Astrocyte (in vitro differentiated cells and primary cell): ENCODE results near the gene BORCS6. TPM values are rescaled to one million over a fixed set of nuclear protein-coding genes. Genes with fewer than 3 reads are reported as not detected.
"Not testable (repeated sequence)": the region's sequence is repeated elsewhere in the genome, so short reads cannot be mapped to it uniquely, and the experiment has no call there.

Experiments used
- DNase-seq: peaks from one replicate; pipeline ENCODE4 v3.0.0-alpha.2; 2010; ENCODE audit warnings: low read depth
- FAIRE-seq: peaks from 2 replicates; lab custom pipeline; 2011; peaks lifted over from hg19 to GRCh38; lab: Jason Lieb, UNC
- H2AFZ ChIP-seq: 2 replicates; pipeline ENCODE4 v1.6.0; 2012; ENCODE audit warnings: low read depth, low read length, inconsistent platforms
- H3K27ac ChIP-seq: 2 replicates; pipeline ENCODE4 v1.5.1; 2011; ENCODE audit warnings: low read depth, low read length, inconsistent platforms
- H3K27me3 ChIP-seq: 2 replicates; pipeline ENCODE4 v1.6.0; 2011; ENCODE audit warnings: low read length, inconsistent platforms; ENCODE audit not compliant: insufficient read depth
- H3K36me3 ChIP-seq: 2 replicates; pipeline ENCODE4 v1.5.1; 2011; ENCODE audit warnings: low read length, inconsistent platforms; ENCODE audit not compliant: insufficient read depth
- H3K4me1 ChIP-seq: 2 replicates; pipeline ENCODE4 v1.5.1; 2011; ENCODE audit warnings: low read length, inconsistent platforms; ENCODE audit not compliant: insufficient read depth
- H3K4me2 ChIP-seq: 2 replicates; pipeline ENCODE4 v1.6.0; 2012; ENCODE audit warnings: low read length, inconsistent platforms
- H3K4me3 ChIP-seq: 2 replicates; pipeline ENCODE4 v1.5.1; 2011; ENCODE audit warnings: low read depth, mild to moderate bottlenecking, low read length, inconsistent platforms; ENCODE audit not compliant: insufficient read depth
- H3K79me2 ChIP-seq: 2 replicates; pipeline ENCODE4 v1.6.0; 2012; ENCODE audit warnings: mild to moderate bottlenecking, low read length, inconsistent platforms; ENCODE audit not compliant: insufficient read depth
- H3K9ac ChIP-seq: 2 replicates; pipeline ENCODE4 v1.6.0; 2012; ENCODE audit warnings: mild to moderate bottlenecking, low read length, inconsistent platforms
- H3K9me3 ChIP-seq: 2 replicates; pipeline ENCODE4 v1.5.1; 2012; ENCODE audit warnings: low read depth, mild to moderate bottlenecking, low read length, inconsistent platforms; ENCODE audit not compliant: insufficient read depth
- H4K20me1 ChIP-seq: 2 replicates; pipeline ENCODE4 v1.6.0; 2012; ENCODE audit warnings: low read length, inconsistent platforms; ENCODE audit not compliant: insufficient read depth
- H3K27ac Mint-ChIP-seq: one replicate; pipeline ENCODE4 v1.8.0; 2021; ENCODE audit warnings: mild to moderate bottlenecking, mixed read lengths; ENCODE audit not compliant: unreplicated experiment
- H3K27me3 Mint-ChIP-seq: one replicate; pipeline ENCODE4 v1.8.0; 2021; ENCODE audit warnings: low read depth, mixed read lengths; ENCODE audit not compliant: unreplicated experiment
- H3K36me3 Mint-ChIP-seq: one replicate; pipeline ENCODE4 v1.8.0; 2021; ENCODE audit warnings: low read depth, mixed read lengths; ENCODE audit not compliant: unreplicated experiment
- H3K4me1 Mint-ChIP-seq: one replicate; pipeline ENCODE4 v1.8.0; 2021; ENCODE audit warnings: low read depth, mixed read lengths; ENCODE audit not compliant: unreplicated experiment
- H3K4me3 Mint-ChIP-seq: one replicate; pipeline ENCODE4 v1.8.0; 2021; ENCODE audit warnings: mild to moderate bottlenecking, moderate library complexity, mixed read lengths; ENCODE audit not compliant: unreplicated experiment
- H3K9me3 Mint-ChIP-seq: one replicate; pipeline ENCODE4 v1.8.0; 2021; ENCODE audit warnings: mild to moderate bottlenecking, mixed read lengths; ENCODE audit not compliant: unreplicated experiment
- CTCF ChIP-seq: IDR thresholded peaks from 2 replicates; pipeline ENCODE4 v1.5.1; 2011; ENCODE audit warnings: low read depth, mild to moderate bottlenecking, inconsistent platforms, low read length, moderate library complexity; ENCODE audit not compliant: insufficient read depth
- EZH2 ChIP-seq: IDR thresholded peaks from 2 replicates; pipeline ENCODE4 v1.6.1; 2012; ENCODE audit warnings: mild to moderate bottlenecking, low read length, inconsistent platforms; ENCODE audit not compliant: insufficient read depth
- total RNA-seq: library from RNA; stranded (reverse); gene quantifications from 2 replicates; pipeline ENCODE4 v1.2.1, GENCODE V29; 2021

BORCS6 gene
- total RNA-seq, 1 donor from 2014 or later: 6.6 TPM

GRCh38 chr17:8220783-8221662, 31.0 kb upstream of the BORCS6 start:
- H3K27me3 Mint-ChIP-seq: no peaks in the 10 kb centered on the region
- no peak for FAIRE-seq
- no peaks in the 10 kb centered on the region for H3K79me2 ChIP-seq
- peaks cover 9% of the 10 kb centered on the region for H3K4me1 ChIP-seq
- no peaks in the 10 kb centered on the region for H3K9me3 ChIP-seq
- peaks cover 2% of the 10 kb centered on the region for H3K9me3 Mint-ChIP-seq
- H3K36me3 ChIP-seq: no peaks in the 10 kb centered on the region
- peak overlapping the region; percentile 91 for H3K9ac ChIP-seq
- H3K27ac ChIP-seq: peak overlapping the region; percentile 89
- peak overlapping the region; percentile 82 for H2AFZ ChIP-seq
- peak overlapping the region; percentile 77 for H3K4me3 ChIP-seq
- peak overlapping the region; percentile 90 for H3K4me3 Mint-ChIP-seq
- H3K27me3 ChIP-seq: no peaks in the 10 kb centered on the region
- peaks cover 4% of the 10 kb centered on the region for H3K4me1 Mint-ChIP-seq
- TF ChIP-seq EZH2 (no peak), CTCF (no peak)
- H3K27ac Mint-ChIP-seq: peak overlapping the region; percentile 93
- H3K4me2 ChIP-seq: peak overlapping the region; percentile 92
- DNase-seq: peak; percentile 87
- peaks cover 4% of the 10 kb centered on the region for H4K20me1 ChIP-seq
- peaks cover 3% of the 10 kb centered on the region for H3K36me3 Mint-ChIP-seq

DNA sequence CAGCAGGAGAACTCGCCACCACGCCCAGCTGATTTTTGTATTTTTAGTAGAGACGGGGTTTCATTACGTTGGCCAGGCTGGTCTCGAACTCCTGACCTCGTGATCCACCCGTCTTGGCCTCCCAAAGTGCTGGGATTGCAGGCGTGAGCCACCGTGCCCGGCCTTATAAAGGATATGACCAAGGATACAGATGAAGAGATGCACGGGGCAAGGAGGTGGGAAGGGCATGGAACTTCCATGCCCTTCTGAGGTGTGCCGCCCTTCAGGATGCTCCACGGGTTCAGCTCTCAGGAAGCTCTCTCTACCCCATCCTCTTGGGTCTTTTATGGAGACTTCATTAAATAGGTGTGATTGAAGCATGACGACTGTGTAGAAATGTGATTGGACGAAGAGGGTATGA, 24.0 kb upstream of the BORCS6 start:
- H3K4me3 Mint-ChIP-seq, FAIRE-seq, H3K36me3 ChIP-seq, H3K4me1 ChIP-seq, H3K36me3 Mint-ChIP-seq, DNase-seq, H3K9me3 ChIP-seq, H3K4me1 Mint-ChIP-seq, H3K27ac Mint-ChIP-seq, H3K9me3 Mint-ChIP-seq, H3K9ac ChIP-seq, H2AFZ ChIP-seq, H3K27ac ChIP-seq, H3K27me3 Mint-ChIP-seq, H3K27me3 ChIP-seq, H3K4me3 ChIP-seq, H4K20me1 ChIP-seq, H3K4me2 ChIP-seq: not testable (repeated sequence)
- H3K79me2 ChIP-seq: peaks cover 14% of the 10 kb centered on the region

- no peaks in the 10 kb centered on the region for H3K36me3 Mint-ChIP-seq
- no peak overlapping the region for H3K27ac ChIP-seq
- peaks cover 24% of the 10 kb centered on the region for H3K79me2 ChIP-seq
- FAIRE-seq: no peak
- H2AFZ ChIP-seq: no peak overlapping the region
- peaks cover 4% of the 10 kb centered on the region for H3K4me1 ChIP-seq
- H3K4me2 ChIP-seq: no peak overlapping the region
- no peak overlapping the region for H3K27ac Mint-ChIP-seq
- no peak overlapping the region for H3K9ac ChIP-seq
- no peaks in the 10 kb centered on the region for H3K27me3 ChIP-seq
- no peaks in the 10 kb centered on the region for H3K9me3 ChIP-seq
- H3K4me1 Mint-ChIP-seq: no peaks in the 10 kb centered on the region
- no peak overlapping the region for H3K4me3 Mint-ChIP-seq
- H3K27me3 Mint-ChIP-seq: no peaks in the 10 kb centered on the region
- no peaks in the 10 kb centered on the region for H3K36me3 ChIP-seq
- no peak for DNase-seq
- no peaks in the 10 kb centered on the region for H3K9me3 Mint-ChIP-seq
- no peak for TF ChIP-seq EZH2
- no peak for TF ChIP-seq CTCF
- H3K4me3 ChIP-seq: no peak overlapping the region
- H4K20me1 ChIP-seq: peaks cover under 1% of the 10 kb centered on the region
Measured at GRCh38 chr17:8212312-8213180, 22.6 kb upstream of the BORCS6 start.
